OCI-LY7 (cell line): ENCODE measurements around the gene BACH2. TPM values are rescaled to one million over a fixed set of nuclear protein-coding genes. Genes with fewer than 3 reads are reported as not detected.
A peak's percentile ranks its signal among the peaks of the same experiment; 100 is the strongest.
"Not testable (repeated sequence)": the region's sequence is repeated elsewhere in the genome, so short reads cannot be mapped to it uniquely, and the experiment has no call there.

ENCODE experiments used
- BruUV-seq: library from RNA; stranded (reverse); fragments of 400-500 nt; replicated peaks from 2 replicates; lab custom pipeline; 2021; lab: Mats Ljungman, UMichigan
- CTCF ChIA-PET: fragments of 300-600 bp; sonication (Branson Sonifier 250); formaldehyde crosslinking; loops from one replicate; lab custom pipeline; 2022; ENCODE audit warnings: antibody characterized with exemption; ENCODE audit not compliant: unreplicated experiment; lab: Charles Lee
- POLR2A ChIA-PET: fragments of 300-600 bp; sonication (Branson Sonifier 250); formaldehyde crosslinking; loops from one replicate; lab custom pipeline; 2022; ENCODE audit warnings: antibody characterized with exemption; lab: Charles Lee
- DNase-seq: peaks from one replicate; pipeline ENCODE4 v3.0.0-alpha.2; 2015; ENCODE audit warnings: low spot score
- H2AFZ ChIP-seq: fragments of 200-600 bp; sonication (generic), shearing (Covaris generic); 2 replicates; pipeline ENCODE4 v1.6.1; 2014; ENCODE audit warnings: mild to moderate bottlenecking, antibody characterized with exemption, low read length, moderate library complexity
- H3K27ac ChIP-seq: fragments of 200-600 bp; sonication (generic); 2 replicates; pipeline ENCODE4 v1.5.1; 2014; ENCODE audit warnings: mixed run types, low read depth, mild to moderate bottlenecking, moderate library complexity, low read length, inconsistent platforms; ENCODE audit not compliant: poor library complexity, severe bottlenecking
- H3K36me3 ChIP-seq: fragments of 200-600 bp; sonication (generic); 2 replicates; pipeline ENCODE4 v1.6.1; 2014; ENCODE audit warnings: mild to moderate bottlenecking, antibody characterized with exemption, low read length, moderate library complexity, mixed read lengths; ENCODE audit not compliant: insufficient read depth
- H3K4me1 ChIP-seq: fragments of 200-600 bp; sonication (generic); 2 replicates; pipeline ENCODE4 v1.5.1; 2014; ENCODE audit warnings: mild to moderate bottlenecking, low read length; ENCODE audit not compliant: insufficient read depth, poor library complexity, severe bottlenecking
- H3K4me2 ChIP-seq: fragments of 200-600 bp; sonication (generic); 2 replicates; pipeline ENCODE4 v1.6.1; 2014; ENCODE audit warnings: mild to moderate bottlenecking, low read length
- H3K4me3 ChIP-seq: fragments of 200-600 bp; sonication (generic); 2 replicates; pipeline ENCODE4 v1.5.1; 2014; ENCODE audit warnings: mild to moderate bottlenecking, low read depth, low read length; ENCODE audit not compliant: poor library complexity, severe bottlenecking
- H3K79me2 ChIP-seq: fragments of 200-600 bp; sonication (generic); 2 replicates; pipeline ENCODE4 v1.6.1; 2016; ENCODE audit warnings: low read depth, mild to moderate bottlenecking, low read length, moderate library complexity, mixed read lengths; ENCODE audit not compliant: insufficient read depth
- H3K9me2 ChIP-seq: fragments of 200-600 bp; sonication (generic); 2 replicates; pipeline ENCODE4 v1.6.1; 2016; ENCODE audit warnings: mild to moderate bottlenecking, low read length, mixed read lengths; ENCODE audit not compliant: insufficient read depth
- H3K9me3 ChIP-seq: fragments of 200-600 bp; sonication (generic); 2 replicates; pipeline ENCODE4 v1.6.1; 2014; ENCODE audit warnings: mild to moderate bottlenecking, mixed run types, low read length, mixed read lengths
- H4K20me1 ChIP-seq: fragments of 200-600 bp; sonication (generic); 2 replicates; pipeline ENCODE4 v1.6.1; 2014; ENCODE audit warnings: mild to moderate bottlenecking, antibody characterized with exemption, low read length, moderate library complexity, mixed read lengths; ENCODE audit not compliant: insufficient read depth
- CTCF ChIP-seq: fragments of 200-600 bp; sonication (generic); conservative IDR thresholded peaks from 2 replicates; pipeline ENCODE4 v1.5.1; 2014; ENCODE audit warnings: mild to moderate bottlenecking, antibody characterized with exemption, low read length, moderate library complexity, mixed read lengths
- EZH2phosphoT487 ChIP-seq: fragments of 200-600 bp; sonication (generic); IDR thresholded peaks from 2 replicates; pipeline ENCODE4 v1.6.1; 2018; ENCODE audit warnings: low read depth, borderline replicate concordance, mild to moderate bottlenecking, mixed run types, antibody characterized with exemption, low read length, moderate library complexity, mixed read lengths
- intact Hi-C: fragments of 100-400 bp; cut with micrococcal nuclease; formaldehyde crosslinking; loops from one replicate; pipeline ENCODE4 v1.10.0; 2022; ENCODE audit not compliant: unreplicated experiment
- total RNA-seq, 2 experiments: library from RNA; depleted of rRNA in 1 of 2; stranded (reverse); fragments of >200 nt in 1 of 2; shearing (Covaris generic) in 1 of 2; gene quantifications; 2 replicates each; pipeline ENCODE4 v1.2.3, GENCODE V29; 2014 to 2022

BACH2 gene
- total RNA-seq, 2 experiments from 2014 or later, result 92.0 to 163 TPM

- intact Hi-C loops, result no loop called here
- ChIA-PET POLR2A (no interaction called here), CTCF (no interaction called here)
- H3K4me1 ChIP-seq, result no peaks in the 10 kb centered on the region
- H3K79me2 ChIP-seq, result no peaks in the 10 kb centered on the region
- H4K20me1 ChIP-seq, result no peaks in the 10 kb centered on the region
- no peaks in the 10 kb centered on the region for H3K36me3 ChIP-seq
- H3K4me3 ChIP-seq, result no peak overlapping the region
- BruUV-seq, result no TSS peak
- H3K9me3 ChIP-seq, result no peaks in the 10 kb centered on the region
- no peaks in the 10 kb centered on the region for H3K9me2 ChIP-seq
- TF ChIP-seq EZH2phosphoT487, result no peak
- no peak for TF ChIP-seq CTCF
- no peak for DNase-seq
- no peak overlapping the region for H3K4me2 ChIP-seq
- no peak overlapping the region for H3K27ac ChIP-seq
- no peak overlapping the region for H2AFZ ChIP-seq
Measured at GRCh38 chr6:89895276-89895874, 401.3 kb downstream of the BACH2 start.

DNA sequence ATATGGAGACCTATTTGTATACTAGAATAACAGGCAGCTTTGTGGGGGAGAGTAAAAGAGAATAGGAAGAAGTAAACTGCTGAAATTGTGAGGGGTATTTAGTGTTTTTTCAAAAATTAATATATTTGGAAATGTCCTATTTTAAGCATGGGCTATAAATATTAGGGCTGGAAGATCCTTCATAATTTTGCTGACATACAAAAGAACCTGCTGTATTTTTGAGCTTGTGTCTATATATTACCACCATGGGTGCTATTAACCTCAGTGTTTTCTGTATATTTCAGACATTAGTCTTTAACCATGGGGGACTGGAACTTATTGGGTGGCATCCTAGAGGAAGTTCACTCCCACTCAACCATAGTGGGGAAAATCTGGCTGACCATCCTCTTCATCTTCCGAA lies 402.5 kb downstream of the BACH2 start, which contains the start of gene GJA10:
Gene GJA10 (plus strand): TSS at position 301 of the 400 bp plus-strand sequence. CDS start 0 bp downstream, at position 301.
- Histone ChIP-seq H3K4me3 (no peak within 1 kb of the TSS), H3K4me1 (no peaks in the 10 kb centered on the region), H2AFZ (no peak within 1 kb of the TSS), H4K20me1 (no peaks in the 10 kb centered on the region), H3K9me2 (no peaks in the 10 kb centered on the region), H3K36me3 (no peaks in the 10 kb centered on the region), H3K9me3 (no peaks in the 10 kb centered on the region), H3K27ac (no peak within 1 kb of the TSS), H3K79me2 (no peaks in the 10 kb centered on the region), H3K4me2 (no peak within 1 kb of the TSS)
- POLR2A ChIA-PET, result no interaction called here
- no TSS peak for BruUV-seq
- no peak for TF ChIP-seq EZH2phosphoT487
- intact Hi-C loops, result no loop called here
- no peak for DNase-seq
- CTCF ChIA-PET, result no interaction called here

- H3K36me3 ChIP-seq, intact Hi-C loops, DNase-seq, H4K20me1 ChIP-seq, CTCF ChIA-PET, H3K27ac ChIP-seq, H3K4me1 ChIP-seq, BruUV-seq, H3K9me2 ChIP-seq, H3K79me2 ChIP-seq, H3K4me2 ChIP-seq, H2AFZ ChIP-seq, H3K9me3 ChIP-seq, H3K4me3 ChIP-seq: not testable (repeated sequence)
- peak; percentile 65 for TF ChIP-seq CTCF
- POLR2A ChIA-PET, result interaction anchor here (0.6 kb wide), 2 partner anchors 35 to 717 kb away, joined by 3 read pairs; no protein-coding TSS in a partner anchor
Measured at GRCh38 chr6:89892577-89892976, 404.1 kb downstream of the BACH2 start.

- H3K4me2 ChIP-seq, H3K9me3 ChIP-seq, intact Hi-C loops, DNase-seq, H3K36me3 ChIP-seq, H3K9me2 ChIP-seq, BruUV-seq, H3K27ac ChIP-seq, H2AFZ ChIP-seq, H4K20me1 ChIP-seq, CTCF ChIA-PET, H3K4me1 ChIP-seq, H3K4me3 ChIP-seq, H3K79me2 ChIP-seq, POLR2A ChIA-PET: not testable (repeated sequence)
Measured at GRCh38 chr6:89890845-89891528, 405.7 kb downstream of the BACH2 start.
